HT-29 (cell line): ENCODE results near the gene ANKDD1A. TPM values are rescaled to one million over a fixed set of nuclear protein-coding genes. Genes with fewer than 3 reads are reported as not detected.

ENCODE experiments used
- DNase-seq: peaks from one replicate; pipeline ENCODE4 v3.0.0-alpha.2; 2015; ENCODE audit warnings: low spot score
- total RNA-seq: library from RNA; depleted of rRNA; stranded (reverse); fragments of >200 nt; shearing (Covaris generic); gene quantifications from 2 replicates; pipeline ENCODE4 v1.2.3, GENCODE V29; 2014

The ANKDD1A gene
- total RNA-seq, 1 experiment from 2014 or later = 0.71 TPM

DNA sequence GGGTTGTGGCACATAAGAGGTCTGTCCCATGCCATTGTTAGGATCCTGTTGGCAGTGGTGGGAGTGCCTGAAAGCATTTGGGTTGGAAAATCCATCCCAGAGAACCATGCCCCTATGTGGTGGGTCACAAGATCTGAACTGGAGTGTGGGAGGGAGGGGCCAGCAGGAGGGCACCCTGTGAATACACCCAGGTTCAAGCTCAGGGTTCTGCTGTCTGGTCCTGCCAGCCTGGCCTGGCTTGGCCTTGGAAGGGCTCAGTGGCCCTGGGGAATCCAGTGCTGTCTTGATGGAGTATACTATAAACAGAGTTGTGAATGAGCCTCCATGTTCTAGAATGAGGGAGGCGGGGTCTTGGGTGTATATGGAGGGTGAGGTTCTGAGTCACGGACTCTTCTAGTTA lies 11.8 kb downstream of the ANKDD1A start:
- no peak for DNase-seq

DNA sequence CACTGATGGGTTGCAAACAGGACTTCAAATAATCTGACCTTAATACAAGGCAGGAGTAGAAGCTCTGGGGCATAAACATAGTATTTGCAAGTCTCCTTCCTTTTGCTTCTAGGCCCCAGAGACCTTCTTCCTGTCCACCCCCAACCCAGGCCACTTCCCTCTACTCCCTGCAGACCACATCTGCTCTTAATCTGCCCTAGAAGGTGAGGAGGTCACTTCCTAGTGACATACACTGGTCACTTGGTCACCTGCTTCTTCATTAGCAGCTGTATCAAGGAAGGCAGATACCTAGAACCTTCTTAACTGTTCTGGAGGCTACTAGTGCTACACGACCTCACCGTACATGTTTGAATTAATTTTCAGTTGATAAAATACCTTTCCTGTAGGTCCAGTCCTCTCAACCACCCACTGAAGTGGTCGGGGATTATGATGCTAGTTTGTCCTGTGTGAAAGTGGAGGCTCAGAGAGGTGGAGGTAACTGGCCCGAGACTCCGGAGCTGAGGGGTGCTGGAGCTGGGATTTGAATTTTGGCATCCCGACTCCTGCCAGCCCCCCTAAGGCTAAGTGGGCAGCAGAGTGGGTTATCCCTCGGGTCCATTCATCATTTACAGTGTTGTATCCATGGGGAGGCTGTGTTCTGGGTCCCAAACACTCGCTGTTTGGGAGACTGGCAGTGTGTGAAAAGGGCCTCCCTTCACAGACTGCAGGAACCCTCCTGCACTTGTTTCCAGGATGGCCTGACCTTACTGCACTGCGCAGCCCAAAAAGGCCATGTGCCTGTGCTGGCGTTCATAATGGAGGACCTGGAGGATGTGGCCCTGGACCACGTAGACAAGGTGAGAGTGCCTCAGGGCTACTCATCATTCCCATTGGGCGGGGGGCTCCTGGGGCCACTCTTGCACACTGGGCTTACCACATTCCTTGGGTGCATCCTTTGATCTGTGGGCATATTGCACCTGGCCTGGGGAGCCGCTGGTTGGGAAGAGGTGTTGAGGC lies 13.9 kb downstream of the ANKDD1A start:
- no peak for DNase-seq

DNA sequence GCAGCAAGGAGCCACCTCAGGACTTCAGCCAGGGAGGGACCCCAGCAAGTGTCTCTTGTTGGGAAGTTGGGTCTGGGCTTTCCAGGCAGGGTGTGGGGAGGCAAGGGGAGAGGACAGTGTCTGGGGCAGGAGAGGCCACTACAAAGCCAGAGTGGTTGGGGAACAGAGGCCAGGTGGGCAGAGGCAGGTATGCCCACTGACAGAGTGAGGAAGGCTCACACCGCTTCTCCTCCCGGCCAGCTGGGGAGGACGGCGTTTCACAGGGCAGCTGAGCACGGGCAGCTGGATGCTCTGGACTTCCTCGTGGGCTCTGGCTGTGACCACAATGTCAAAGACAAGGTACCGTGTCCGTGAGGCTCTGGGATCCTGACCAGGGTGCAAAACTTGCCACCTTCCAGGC lies 15.0 kb downstream of the ANKDD1A start:
- no peak for DNase-seq

DNA sequence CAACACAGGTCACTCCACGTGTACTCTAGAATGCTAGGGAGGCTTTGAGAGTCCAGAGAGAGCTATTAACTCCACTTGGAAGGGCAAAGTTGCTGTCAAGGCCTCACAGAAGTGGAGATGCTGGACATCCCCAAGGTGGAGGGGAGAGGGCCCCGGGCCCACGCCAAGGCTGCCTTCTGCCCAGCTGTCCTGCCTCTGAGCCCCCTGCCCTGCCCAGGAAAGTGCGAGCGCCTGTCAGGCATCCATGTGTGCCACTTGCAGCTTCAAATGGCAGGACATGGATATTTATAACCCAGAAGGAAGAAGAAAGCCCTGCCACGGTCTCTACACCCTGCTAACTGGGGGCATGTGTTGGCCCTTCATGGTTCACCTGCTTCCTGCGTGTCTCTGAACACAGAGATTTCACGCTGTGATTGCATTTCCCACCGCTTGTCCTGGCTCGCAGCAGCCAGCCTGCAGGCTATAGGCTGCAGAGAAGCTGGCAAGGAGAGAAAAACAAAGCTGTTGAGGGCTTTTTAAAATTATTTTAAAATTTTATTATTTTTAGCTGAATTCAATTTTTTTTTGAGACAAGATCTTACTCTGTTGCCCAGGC lies 17.0 kb downstream of the ANKDD1A start:
- DNase-seq = no peak

DNA sequence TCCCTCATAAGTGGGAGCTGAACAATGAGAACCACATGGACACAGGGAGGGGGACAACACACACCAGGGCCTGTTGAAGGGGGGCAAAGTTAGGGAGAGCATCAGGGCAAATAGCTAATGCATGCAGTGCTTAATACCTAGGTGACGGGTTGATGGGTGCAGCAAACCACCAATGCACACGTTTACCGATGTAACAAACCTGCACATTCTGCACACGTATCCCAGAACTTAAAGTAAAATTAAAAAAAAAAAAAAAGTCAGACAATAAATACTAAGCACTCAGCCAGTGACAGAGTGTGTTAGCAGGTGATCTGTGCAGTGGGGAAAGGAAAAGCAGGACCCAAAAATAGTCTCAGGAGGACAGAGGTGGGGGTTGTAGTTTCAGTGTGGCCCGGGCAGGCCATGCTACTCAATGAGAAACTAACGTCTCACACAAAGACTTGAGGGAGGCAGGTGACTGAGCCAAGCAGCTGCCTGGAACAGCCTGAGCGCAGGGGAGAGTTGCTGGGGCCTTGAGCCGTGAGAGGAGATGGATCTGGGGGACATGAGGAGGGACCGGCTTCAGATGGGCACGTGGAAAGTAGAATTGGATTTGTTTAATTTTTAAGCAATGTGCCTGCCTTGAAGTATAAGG lies 18.4 kb downstream of the ANKDD1A start:
- no peak for DNase-seq

DNA sequence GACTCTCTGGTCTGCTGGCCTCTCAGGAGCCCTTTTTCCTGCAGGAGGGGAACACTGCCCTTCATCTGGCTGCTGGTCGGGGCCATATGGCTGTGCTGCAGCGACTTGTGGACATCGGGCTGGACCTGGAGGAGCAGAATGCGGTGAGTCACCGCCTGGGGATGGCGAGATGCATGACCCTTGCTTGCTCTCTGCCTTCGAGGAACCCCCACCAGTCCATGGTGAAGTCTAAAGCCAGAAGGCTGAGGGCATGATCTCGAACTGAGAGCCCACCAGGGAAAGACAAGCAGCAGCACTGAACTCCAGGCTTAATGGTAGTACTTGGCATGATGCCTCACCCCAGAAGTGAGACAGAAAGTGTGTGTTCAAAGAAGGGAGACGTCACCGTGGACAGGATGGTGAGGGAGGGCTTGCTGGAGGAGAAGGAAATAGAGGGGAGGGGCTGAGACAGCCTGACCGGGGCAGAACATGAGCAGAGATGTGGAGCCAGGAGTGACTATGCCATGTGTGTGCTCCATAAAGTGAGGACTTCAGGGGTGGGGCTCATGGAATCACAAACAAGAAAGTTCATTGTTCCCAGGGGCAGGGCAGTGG lies 19.2 kb downstream of the ANKDD1A start:
- DNase-seq = no peak

DNA sequence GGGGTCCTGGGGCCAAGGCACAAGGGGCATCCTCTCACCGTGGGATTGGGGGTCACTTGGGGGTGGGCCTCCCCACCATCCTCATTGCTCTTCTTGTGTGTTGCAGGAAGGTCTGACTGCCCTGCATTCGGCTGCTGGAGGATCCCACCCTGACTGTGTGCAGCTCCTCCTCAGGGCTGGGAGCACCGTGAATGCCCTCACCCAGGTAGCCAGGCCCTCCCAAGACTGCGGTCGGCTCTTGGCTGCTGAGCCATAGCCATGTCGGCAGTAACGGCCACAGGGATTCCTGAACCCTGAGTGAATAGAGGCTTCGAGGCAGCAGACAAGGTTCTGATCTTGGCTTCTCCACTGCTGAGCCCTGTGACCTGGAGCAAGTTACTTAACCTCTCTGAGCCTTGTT lies 19.7 kb downstream of the ANKDD1A start:
- DNase-seq = no peak

DNA sequence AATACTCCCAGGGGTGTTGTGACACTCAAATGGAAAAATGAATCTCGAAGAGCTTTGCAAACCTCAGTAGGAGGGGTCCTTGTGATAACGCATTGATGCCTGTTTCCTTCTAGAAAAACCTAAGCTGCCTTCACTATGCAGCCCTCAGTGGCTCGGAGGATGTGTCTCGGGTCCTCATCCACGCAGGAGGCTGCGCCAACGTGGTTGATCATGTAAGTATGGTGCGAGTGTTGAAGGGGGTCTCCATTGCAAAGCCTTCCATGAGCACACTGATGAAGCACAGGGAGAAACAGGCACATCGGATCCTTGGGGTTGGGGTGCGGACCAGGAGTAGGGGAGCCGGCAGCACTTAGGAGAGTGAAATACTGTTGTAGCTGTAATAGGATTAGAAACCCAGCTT lies 22.3 kb downstream of the ANKDD1A start:
- no peak for DNase-seq

DNA sequence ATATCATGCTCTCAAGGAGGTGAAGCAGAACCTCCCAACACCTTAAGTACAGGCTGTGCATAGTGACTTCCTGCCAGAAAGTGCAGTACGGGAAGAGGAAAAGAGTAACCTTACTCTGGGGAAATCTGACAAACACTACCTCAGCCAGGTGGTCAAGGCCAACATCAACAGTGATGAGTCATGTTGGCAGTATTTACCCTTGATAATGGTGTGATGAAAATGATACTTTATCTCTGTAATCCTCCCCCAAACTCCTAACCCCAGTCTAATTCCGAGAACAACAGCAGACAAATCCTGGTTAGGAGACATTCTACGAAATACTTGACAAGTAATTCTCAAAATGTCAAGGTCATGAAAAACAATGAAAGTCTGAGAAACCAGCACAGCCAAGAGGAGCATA lies 26.5 kb downstream of the ANKDD1A start:
- DNase-seq = peak; percentile 61

DNA sequence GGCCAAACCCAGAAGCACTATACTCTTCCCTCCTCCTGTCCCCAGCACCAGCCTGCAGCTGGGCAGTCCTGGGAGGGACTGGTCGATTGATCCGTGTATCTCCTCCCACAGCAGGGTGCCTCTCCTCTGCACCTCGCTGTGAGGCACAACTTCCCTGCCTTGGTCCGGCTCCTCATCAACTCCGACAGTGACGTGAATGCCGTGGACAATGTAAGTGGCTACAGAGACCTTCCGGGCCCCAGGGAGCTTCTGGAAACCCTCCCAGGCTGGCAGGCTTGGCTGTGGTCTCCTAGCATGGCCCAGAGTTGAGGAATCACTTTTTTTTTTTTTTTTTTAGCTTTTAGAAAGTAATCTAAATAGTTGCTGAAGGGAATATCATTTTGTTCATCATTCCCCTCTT lies 30.7 kb downstream of the ANKDD1A start:
- DNase-seq = no peak

DNA sequence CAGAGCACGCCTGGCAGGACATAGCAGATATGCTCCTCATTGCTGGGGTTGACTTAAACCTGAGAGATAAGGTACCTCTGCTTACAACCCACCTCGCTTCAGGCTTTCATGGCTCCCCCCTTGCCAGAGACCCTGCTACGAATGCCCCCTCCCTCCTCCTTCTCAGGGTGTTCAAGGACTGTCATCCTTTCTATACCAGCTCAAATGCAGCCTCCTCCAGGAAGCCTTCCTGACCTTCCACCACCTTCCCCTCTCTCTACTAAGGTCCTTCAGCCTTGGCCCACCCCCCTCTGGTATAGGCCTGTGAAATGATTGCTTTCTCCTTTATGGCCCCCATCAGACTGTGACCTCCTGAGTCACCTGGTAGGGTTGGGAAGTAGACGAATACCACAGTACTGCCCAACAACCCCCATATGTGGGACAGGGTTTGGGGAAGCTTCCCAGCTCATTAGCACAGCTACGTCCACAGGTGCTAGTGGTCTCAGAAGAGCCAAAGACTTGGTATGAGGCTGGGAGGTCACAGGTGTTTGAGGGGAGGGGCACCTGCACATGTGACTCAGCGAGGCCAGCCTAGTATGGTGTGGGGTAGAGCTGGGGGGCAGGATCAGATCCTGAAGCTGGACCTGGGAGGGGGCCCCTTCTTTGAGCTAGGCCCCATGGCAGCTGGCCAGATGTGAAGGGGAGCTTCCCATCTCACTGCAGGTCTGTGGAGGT lies 32.0 kb downstream of the ANKDD1A start:
- no peak for DNase-seq

DNA sequence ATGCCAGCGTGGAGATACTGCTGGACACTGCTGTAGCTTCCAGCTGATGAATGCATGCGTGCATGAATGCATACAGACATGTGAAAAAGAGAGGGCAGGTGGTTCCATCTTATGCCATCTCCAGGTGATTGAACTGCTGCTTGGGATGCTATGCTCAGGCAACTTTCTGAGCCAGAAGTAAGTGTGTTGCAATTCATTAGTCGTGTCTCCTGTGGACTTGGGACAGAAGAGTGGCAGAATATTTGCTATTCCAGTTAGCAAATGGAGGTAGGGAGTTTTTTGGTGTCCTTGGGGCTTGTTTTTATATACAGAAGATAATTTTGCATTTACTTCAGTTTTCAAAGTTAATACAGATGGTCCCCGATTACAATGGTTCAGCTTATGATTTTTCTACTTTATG lies 33.3 kb downstream of the ANKDD1A start:
- no peak for DNase-seq

DNA sequence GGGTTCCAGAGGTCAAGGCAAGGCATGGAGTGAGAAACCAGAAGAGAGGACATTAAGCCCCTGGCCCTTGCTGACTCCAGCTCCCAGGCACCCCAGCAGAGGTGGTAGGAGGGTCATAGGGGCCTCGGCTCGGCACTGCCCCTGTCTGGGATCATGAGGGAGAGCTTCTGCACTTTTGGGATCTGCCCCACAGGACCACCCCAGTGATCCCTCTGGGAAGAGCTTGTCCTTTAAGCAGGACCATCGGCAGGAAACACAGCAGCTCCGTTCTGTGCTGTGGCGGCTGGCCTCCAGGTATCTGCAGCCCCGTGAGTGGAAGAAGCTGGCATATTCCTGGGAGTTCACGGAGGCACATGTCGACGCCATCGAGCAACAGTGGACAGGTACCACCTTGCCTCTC lies 35.5 kb downstream of the ANKDD1A start:
- no peak for DNase-seq

DNA sequence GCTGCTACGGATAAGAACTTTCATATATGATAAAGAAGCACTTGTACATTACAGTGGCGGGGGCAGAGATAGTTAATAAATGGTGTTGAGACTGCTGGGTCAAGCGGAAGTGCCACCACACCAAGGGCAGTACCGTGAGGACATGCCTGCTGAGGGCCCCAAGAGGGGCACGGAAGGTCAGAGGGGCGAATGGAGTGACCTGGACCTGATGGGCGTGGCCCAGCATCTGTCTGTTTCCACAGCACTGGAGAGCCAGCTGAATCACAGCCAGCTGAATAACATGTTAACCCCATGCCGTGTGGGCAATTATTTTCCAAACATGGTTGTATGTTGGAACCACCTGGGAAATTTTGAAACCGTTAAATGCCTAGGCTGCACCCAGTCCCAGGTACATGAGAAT lies 37.2 kb downstream of the ANKDD1A start:
- DNase-seq = no peak

DNA sequence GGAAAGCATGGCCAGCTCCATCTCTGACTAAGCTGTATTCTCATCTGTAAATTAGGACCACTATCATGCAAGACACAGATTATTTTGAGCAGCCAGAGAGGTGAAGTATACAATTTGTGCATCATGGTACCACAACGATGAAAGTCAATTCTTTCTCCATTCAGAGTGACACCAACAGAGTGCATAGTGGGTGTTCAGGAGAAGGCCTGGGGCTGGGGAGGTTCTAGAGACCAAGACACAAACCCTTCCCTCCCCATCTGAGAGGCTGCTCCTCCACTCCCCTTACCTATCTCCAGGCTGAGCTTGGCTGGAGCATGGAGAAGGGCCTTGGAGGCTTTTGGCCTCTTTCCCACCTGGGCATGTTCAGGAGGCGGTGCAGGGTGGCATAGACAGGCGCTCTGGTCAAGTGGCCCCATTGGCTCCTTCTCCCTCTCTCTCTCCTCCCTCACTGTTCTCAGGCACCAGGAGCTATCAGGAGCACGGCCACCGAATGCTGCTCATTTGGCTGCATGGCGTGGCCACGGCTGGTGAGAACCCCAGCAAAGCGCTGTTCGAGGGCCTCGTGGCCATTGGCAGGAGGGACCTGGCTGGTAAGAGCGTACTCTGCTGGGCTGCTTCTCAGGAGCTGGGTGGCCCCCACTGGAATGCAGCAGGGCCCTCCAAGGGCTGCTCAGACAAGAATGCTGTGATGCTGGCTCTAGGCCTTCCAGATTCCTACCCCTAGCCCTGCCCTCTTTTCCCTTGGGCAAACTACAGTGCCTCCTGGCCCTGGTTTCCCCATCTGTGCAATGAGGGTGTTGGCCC lies 37.9 kb downstream of the ANKDD1A start:
- no peak for DNase-seq

DNA sequence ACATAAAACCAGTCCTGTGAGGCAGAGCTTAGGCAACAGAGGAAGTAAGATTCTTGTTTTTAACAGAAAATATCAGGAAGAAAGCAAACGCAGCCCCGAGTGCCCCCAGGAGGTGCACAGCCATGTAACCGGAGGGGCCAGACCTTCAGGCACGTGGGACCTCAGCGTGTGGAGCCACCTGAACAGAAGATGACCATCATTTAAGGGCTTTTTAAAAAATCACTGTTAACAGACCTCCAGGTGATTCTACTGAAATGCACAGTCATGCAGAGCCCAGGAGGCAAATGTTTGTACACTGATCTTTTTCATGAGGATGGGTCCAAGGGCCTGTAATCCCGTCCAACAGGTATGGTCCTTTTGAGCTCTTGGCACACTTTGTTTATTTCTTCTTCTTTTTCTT lies 39.2 kb downstream of the ANKDD1A start:
- peak; percentile 48 for DNase-seq

DNA sequence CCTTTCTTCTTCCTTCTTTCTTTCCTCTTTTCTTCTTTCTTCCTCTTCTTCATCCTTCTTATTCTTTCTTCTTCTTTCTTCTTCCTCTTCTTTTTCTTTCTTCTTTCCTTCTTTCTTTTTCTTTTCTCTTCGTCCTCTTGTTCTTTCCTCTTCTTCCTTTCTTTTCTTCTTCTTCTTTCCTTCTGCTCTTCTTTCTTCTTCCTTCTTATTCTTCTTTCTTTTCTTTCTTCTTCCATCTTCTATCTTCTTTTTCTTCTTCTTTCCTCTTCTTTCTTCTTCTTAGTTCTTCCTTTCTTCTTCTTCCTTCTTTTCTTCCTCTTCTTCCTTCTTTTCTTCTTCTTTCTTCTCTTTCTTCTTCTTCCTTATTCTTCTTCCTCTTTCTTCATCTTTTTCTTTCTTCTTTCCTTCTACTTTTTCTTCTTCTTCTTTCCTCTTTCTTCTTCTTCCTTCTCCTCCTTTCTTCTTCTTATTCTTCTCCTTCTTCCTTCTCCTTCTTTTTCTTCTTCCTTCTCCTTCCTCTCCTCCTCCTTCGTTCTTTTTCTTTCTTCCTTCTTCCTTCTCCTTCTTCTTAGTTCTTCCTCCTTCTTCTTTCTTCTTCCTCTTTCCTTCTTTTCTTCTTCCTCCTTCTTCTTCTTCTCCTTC lies 40.2 kb downstream of the ANKDD1A start:
- no peak for DNase-seq

DNA sequence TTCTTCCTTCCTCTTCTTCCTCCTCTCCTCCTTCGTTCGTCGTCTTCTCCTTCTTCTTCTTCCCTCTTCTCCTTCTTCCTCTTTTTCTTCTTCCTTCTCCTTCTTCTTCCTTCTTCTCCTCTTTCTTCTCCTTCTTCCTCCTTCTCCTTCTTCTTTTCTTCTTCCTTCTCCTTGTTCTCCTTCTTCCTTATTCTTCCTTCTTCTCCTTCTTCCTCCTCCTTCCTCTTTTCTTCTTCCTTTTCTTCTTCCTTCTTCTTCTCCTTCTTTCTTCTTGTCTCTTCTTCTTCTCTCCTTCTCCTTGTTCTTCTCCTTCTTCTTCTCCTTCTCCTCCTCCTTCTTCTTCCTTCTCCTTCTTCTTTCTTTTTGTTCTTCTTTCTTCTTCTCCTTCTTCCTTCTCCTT lies 42.7 kb downstream of the ANKDD1A start:
- DNase-seq = no peak

DNA sequence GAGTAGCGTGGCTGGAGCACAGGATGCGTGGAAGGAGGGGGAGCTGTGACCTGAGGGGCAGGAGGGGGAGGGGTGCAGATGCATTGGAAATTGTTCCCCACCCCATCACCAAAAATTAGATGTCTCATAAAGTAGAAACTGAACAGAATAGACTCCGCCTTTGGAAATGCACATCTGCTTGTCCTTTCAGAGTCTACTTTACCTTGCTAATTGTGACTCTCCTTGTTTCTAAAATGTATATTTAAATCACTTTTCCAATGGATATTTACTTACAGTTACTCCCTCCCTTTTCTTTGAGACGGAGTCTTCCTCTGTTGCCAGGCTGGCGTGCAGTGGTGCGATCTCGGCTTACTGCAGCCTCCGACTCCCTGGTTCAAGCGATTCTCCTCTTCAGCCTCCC lies 47.4 kb downstream of the ANKDD1A start:
- no peak for DNase-seq

DNA sequence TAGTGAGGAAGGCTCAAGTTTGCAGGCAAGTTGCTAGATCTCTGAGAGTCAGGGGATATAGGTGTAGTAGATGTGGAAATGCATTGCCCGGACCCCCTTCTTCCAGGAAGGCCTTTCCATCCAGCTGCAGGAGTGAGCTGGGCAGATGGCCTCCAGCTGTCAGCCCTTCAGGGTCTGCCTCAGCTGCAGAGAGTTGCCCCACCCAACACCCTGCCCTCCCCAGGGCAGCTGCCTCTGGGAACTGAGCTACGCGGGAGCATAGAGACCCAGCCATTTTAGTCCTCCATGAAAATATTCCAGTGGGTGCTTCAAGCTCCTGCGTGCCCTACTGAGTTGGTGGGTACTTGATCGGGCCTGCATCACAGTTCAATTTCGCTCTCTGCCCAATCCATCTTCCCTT lies 48.5 kb downstream of the ANKDD1A start:
- no peak for DNase-seq
